GM13977 (cell line): ENCODE measurements around the gene INTS7.
"Not testable (repeated sequence)": the region's sequence is repeated elsewhere in the genome, so short reads cannot be mapped to it uniquely, and the experiment has no call there.

Experiments
- DNase-seq: peaks from one replicate; pipeline ENCODE4 v3.0.0; 2012; ENCODE audit warnings: low spot score
- in situ Hi-C: fragments of 300-500 bp; cut with MboI; formaldehyde crosslinking; loops from one replicate; pipeline ENCODE4 v1.12.0; 2022; ENCODE audit warnings: low sequenced_read_pairs, low pct_unique_long_range_greater_than_20kb, mixed read lengths, inconsistent platforms; ENCODE audit not compliant: unreplicated experiment
- TF ChIP-seq, protein P1 (sequence below): IDR thresholded peaks from 2 replicates; pipeline ENCODE4 v1.5.1; 2012; ENCODE audit warnings: mild to moderate bottlenecking, control low read depth; ENCODE audit not compliant: insufficient read depth; ENCODE audit errors: extremely low read depth, missing control alignments

The INTS7 gene

DNA sequence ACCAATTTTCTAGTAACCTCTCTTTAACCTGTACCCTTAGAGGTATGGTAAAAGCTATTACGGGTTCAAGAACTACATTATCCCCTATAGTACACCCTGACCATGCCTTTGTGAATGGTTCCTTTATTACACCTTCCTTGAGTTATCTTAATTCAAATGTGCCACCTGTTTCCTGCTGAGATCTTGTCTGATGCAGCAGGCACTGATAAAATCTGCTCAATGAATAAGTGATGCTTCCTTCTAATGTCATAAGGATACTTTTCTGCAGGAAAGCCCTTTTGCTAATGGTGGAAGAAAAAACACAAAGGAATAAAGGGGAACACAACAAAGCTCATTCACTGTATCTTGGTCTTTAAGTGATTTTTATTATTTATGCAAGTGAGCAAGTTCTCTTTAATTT lies 25.8 kb downstream of the INTS7 start:
- TF ChIP-seq, protein P1, sequence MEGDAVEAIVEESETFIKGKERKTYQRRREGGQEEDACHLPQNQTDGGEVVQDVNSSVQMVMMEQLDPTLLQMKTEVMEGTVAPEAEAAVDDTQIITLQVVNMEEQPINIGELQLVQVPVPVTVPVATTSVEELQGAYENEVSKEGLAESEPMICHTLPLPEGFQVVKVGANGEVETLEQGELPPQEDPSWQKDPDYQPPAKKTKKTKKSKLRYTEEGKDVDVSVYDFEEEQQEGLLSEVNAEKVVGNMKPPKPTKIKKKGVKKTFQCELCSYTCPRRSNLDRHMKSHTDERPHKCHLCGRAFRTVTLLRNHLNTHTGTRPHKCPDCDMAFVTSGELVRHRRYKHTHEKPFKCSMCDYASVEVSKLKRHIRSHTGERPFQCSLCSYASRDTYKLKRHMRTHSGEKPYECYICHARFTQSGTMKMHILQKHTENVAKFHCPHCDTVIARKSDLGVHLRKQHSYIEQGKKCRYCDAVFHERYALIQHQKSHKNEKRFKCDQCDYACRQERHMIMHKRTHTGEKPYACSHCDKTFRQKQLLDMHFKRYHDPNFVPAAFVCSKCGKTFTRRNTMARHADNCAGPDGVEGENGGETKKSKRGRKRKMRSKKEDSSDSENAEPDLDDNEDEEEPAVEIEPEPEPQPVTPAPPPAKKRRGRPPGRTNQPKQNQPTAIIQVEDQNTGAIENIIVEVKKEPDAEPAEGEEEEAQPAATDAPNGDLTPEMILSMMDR, result no peak
- in situ Hi-C loops, result no loop called here

DNA sequence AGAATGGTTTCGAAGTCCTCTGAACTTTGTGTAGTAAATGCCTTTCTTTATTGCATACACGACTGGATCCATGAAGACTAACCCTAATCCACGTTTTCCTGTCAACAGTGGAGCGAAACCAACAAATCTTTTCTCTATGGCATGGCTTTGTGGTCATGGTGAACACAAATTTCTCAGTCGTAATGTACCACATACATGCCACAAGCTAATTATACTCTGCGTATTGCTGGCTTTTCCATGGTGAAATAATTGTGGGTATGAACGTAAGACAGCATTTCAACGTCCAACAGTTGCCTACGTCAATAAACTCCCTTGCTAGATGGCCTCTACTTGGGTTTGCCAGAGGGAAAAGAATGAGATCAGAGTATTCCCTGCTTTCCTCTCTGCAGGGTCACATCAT lies 27.5 kb downstream of the INTS7 start:
- in situ Hi-C loops, result no loop called here
- DNase-seq, result no peak
- TF ChIP-seq, protein P1, result no peak

More for the DNA sequence above, 25.8 kb downstream of the INTS7 start:
- no peak for DNase-seq

DNA sequence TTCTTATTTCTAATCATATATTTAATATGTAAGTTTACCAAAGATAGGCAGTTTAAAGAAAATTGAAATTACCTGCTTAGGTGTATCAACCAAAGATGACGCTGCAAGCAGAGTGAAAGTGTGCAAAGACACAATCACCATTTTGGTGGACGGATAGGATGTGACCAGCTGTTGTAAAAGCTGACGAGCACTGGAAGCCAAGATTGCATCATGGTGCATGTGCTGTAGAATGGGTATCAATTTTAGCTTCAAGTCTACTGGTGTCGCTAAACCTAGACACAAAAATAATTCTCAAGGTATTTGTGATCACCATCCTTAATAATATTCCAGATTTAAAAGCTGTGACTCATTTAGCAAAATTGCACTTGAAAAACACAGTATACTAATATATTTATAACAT lies 28.2 kb downstream of the INTS7 start:
- no peak for DNase-seq
- in situ Hi-C loops, result no loop called here
- TF ChIP-seq, protein P1, result no peak

DNA sequence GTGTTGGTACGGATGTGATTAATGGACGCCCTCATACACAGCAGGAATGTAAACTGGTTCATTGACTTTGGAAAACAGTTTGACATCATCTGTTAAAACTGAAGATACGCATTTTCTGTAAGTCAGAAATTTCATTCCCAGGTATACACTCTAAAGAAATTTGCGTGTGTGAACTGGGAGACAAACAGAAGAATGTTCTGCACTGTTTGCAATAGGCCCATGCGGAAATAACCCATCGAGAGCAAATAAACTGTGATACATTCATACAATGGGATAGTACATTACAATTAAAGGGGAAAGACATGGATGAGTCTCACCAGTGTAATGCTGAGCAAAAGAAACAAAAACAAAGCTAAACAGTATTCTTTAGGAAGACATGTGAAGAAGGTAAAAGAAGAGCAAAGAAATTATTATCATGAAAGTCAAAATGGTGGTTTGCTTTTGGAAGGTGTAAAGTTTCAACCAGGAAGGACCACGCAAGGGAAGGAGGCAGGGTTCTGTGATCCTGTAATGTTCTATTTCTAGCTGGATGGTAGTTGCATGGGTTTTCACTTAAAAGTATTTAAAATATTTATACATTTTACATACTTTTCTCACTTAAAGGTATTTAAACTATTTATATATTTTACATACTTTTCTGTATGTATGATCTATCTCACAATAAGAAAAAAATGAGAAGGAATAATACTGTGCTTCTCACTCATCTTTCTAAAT lies 30.3 kb downstream of the INTS7 start:
- DNase-seq, result no peak
- TF ChIP-seq, protein P1, result no peak
- in situ Hi-C loops, result no loop called here

DNA sequence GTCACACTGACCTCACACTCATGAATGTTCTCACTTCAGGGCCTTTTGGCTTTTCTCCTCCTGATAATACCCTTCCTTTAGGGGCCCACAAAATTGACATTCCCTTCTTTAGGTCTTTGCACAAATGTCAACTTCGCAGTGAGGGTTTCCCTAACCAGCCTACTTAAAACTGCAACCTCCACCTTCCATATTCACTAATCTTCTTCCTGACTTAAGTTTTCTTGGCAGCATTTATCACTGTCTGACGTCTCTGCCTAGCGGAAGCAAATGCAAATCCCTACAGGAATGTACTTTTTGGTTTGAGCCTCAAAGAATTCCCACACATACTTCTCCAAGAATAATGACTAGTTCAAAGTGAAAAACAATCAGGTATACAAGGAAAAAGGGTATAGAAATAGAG lies 32.8 kb downstream of the INTS7 start:
- TF ChIP-seq, protein P1, result no peak
- in situ Hi-C loops, result no loop called here

DNA sequence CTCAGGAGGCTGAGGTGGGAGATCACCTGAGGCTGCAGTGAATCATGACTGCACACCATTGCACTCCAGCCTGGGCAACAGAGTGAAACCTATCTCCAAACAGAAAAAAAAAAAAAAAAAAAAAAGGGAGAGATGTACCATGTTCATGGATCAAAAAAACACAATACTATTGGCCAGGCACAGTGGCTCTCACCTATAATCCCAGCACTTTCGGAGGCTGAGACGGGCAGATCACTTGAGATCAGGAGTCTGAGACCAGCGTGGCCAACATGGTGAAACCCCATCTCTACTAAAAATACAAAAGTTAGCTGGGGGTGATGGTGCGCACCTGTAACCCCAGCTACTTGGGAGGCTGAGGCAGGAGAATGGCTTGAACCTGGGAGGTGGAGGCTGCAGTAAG lies 37.9 kb downstream of the INTS7 start:
- DNase-seq, in situ Hi-C loops: not testable (repeated sequence)

More for the DNA sequence above, 32.8 kb downstream of the INTS7 start:
- no peak for DNase-seq

DNA sequence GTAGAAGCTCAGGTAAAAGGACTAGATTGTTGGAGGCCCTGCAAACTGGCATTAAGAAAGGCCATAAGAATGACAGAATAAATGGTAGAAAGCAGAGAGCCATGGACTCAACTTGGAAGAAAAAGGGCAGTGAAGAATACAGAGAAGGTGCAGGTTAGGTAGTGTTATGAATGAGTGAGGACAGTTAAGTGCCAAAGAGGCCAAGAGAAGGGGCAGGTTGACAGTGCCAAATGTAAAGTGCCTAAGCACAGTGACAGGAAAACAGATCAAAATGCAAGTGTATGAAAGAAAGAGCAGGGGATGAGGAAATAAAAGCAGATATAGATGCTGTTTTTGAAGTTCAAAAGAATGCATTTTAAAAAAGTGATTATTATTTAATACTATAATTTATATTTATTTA lies 43.7 kb downstream of the INTS7 start:
- no peak for DNase-seq
- TF ChIP-seq, protein P1, result no peak
- in situ Hi-C loops, result no loop called here
